Hepatocyte (in vitro differentiated cells): ENCODE results near the gene SYTL1. TPM values are rescaled to one million over a fixed set of nuclear protein-coding genes. Genes with fewer than 3 reads are reported as not detected.
A peak's percentile ranks its signal among the peaks of the same experiment; 100 is the strongest.

Experiments used
- DNase-seq: peaks from one replicate; pipeline ENCODE4 v3.0.0-alpha.2; 2016; ENCODE audit warnings: low spot score
- H2AFZ ChIP-seq: fragments of 200-600 bp; sonication (generic); 2 replicates; pipeline ENCODE4 v1.6.0; 2016; ENCODE audit warnings: antibody characterized with exemption, mild to moderate bottlenecking
- H3K27ac ChIP-seq: fragments of 200-600 bp; sonication (generic); 2 replicates; pipeline ENCODE4 v1.5.1; 2016; ENCODE audit warnings: mild to moderate bottlenecking
- H3K27me3 ChIP-seq: fragments of 200-600 bp; sonication (generic); 2 replicates; pipeline ENCODE4 v1.6.1; 2016
- H3K36me3 ChIP-seq: fragments of 200-600 bp; sonication (generic); replicated peaks from 2 replicates; pipeline ENCODE4 v1.5.1; 2016; ENCODE audit warnings: low read depth; ENCODE audit not compliant: insufficient read depth
- H3K4me1 ChIP-seq: fragments of 200-600 bp; sonication (generic); 2 replicates; pipeline ENCODE4 v1.5.1; 2016; ENCODE audit warnings: mild to moderate bottlenecking, moderate library complexity; ENCODE audit not compliant: insufficient read depth
- H3K4me2 ChIP-seq: fragments of 200-600 bp; sonication (generic); 2 replicates; pipeline ENCODE4 v1.6.0; 2016
- H3K4me3 ChIP-seq: fragments of 200-600 bp; sonication (generic); 2 replicates; pipeline ENCODE4 v1.5.1; 2016; ENCODE audit warnings: mild to moderate bottlenecking
- H3K79me2 ChIP-seq: fragments of 200-600 bp; sonication (generic); 2 replicates; pipeline ENCODE4 v1.6.0; 2017; ENCODE audit warnings: mild to moderate bottlenecking
- H3K9me2 ChIP-seq: fragments of 200-600 bp; sonication (generic); replicated peaks from 2 replicates; pipeline ENCODE4 v1.6.0; 2017; ENCODE audit warnings: mild to moderate bottlenecking; ENCODE audit not compliant: insufficient read depth
- H3K9me3 ChIP-seq: fragments of 200-600 bp; sonication (generic); 2 replicates; pipeline ENCODE4 v1.5.1; 2016; ENCODE audit warnings: low read depth, mild to moderate bottlenecking
- H4K20me1 ChIP-seq: fragments of 200-600 bp; sonication (generic); 2 replicates; pipeline ENCODE4 v1.6.0; 2016; ENCODE audit warnings: mild to moderate bottlenecking; ENCODE audit not compliant: insufficient read depth, poor library complexity, severe bottlenecking
- EZH2 ChIP-seq: fragments of 200-600 bp; sonication (generic); IDR thresholded peaks from 2 replicates; pipeline ENCODE4 v1.6.1; 2016; ENCODE audit warnings: antibody characterized with exemption, mild to moderate bottlenecking, borderline replicate concordance
- EZH2phosphoT487 ChIP-seq: fragments of 200-600 bp; sonication (generic); IDR thresholded peaks from one replicate; pipeline ENCODE4 v1.6.1; 2018; ENCODE audit warnings: antibody characterized with exemption, mild to moderate bottlenecking, low read depth, moderate library complexity; ENCODE audit not compliant: unreplicated experiment, severe bottlenecking
- WGBS: methylation state at CpG from one replicate; pipeline ENCODE4 v1.1.6; 2016; ENCODE audit warnings: low lambda C conversion rate; ENCODE audit errors: missing lambda C conversion rate; 5-methylcytosine and 5-hydroxymethylcytosine counted together
- polyA plus RNA-seq: library from polyadenylated mRNA; unstranded; fragments of >200 nt; fragmentation: Nextera tagmentation; extraction: Ambion mirVana; gene quantifications from 2 replicates; pipeline ENCODE4 v1.2.1, GENCODE V29; 2016
- total RNA-seq: library from RNA; depleted of rRNA; stranded (reverse); fragments of >200 nt; gene quantifications from 2 replicates; pipeline ENCODE4 v1.2.3, GENCODE V29; 2014
- TF ChIP-seq, protein P1 (sequence below): fragments of 200-600 bp; sonication (generic); IDR thresholded peaks from 2 replicates; pipeline ENCODE4 v1.5.1; 2016; ENCODE audit warnings: antibody characterized with exemption, mild to moderate bottlenecking; ENCODE audit not compliant: poor library complexity

Gene SYTL1
- total and polyA plus RNA-seq, 2 experiments from 2014 or later: 12.1 to 21.7 TPM

GRCh38 chr1:27301582-27302199, 40.1 kb upstream of the SYTL1 start:
- Histone ChIP-seq H3K36me3 (no peaks in the 10 kb centered on the region), H3K4me1 (peaks cover 31% of the 10 kb centered on the region), H3K4me2 (no peak overlapping the region), H2AFZ (no peak overlapping the region), H3K9me3 (no peaks in the 10 kb centered on the region), H3K79me2 (no peaks in the 10 kb centered on the region), H3K9me2 (no peaks in the 10 kb centered on the region), H3K27ac (peak overlapping the region; percentile 87), H3K4me3 (no peak overlapping the region), H3K27me3 (no peaks in the 10 kb centered on the region), H4K20me1 (no peaks in the 10 kb centered on the region)
- WGBS: 85% methylated on average over 10 of the region's 10 CpGs
- no peak for DNase-seq
- TF ChIP-seq, protein P1, sequence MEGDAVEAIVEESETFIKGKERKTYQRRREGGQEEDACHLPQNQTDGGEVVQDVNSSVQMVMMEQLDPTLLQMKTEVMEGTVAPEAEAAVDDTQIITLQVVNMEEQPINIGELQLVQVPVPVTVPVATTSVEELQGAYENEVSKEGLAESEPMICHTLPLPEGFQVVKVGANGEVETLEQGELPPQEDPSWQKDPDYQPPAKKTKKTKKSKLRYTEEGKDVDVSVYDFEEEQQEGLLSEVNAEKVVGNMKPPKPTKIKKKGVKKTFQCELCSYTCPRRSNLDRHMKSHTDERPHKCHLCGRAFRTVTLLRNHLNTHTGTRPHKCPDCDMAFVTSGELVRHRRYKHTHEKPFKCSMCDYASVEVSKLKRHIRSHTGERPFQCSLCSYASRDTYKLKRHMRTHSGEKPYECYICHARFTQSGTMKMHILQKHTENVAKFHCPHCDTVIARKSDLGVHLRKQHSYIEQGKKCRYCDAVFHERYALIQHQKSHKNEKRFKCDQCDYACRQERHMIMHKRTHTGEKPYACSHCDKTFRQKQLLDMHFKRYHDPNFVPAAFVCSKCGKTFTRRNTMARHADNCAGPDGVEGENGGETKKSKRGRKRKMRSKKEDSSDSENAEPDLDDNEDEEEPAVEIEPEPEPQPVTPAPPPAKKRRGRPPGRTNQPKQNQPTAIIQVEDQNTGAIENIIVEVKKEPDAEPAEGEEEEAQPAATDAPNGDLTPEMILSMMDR: no peak
- TF ChIP-seq EZH2phosphoT487: no peak
- no peak for TF ChIP-seq EZH2

GRCh38 chr1:27302612-27303011, 39.2 kb upstream of the SYTL1 start:
- H3K9me3 ChIP-seq: no peaks in the 10 kb centered on the region
- peaks cover 28% of the 10 kb centered on the region for H3K4me1 ChIP-seq
- TF ChIP-seq EZH2phosphoT487: no peak
- TF ChIP-seq EZH2: no peak
- TF ChIP-seq, protein P1: no peak
- no peaks in the 10 kb centered on the region for H3K27me3 ChIP-seq
- H3K9me2 ChIP-seq: no peaks in the 10 kb centered on the region
- no peak overlapping the region for H3K4me3 ChIP-seq
- no peak overlapping the region for H3K27ac ChIP-seq
- no peaks in the 10 kb centered on the region for H3K79me2 ChIP-seq
- no peaks in the 10 kb centered on the region for H3K36me3 ChIP-seq
- 92% methylated on average over 2 of the region's 2 CpGs for WGBS
- H2AFZ ChIP-seq: no peak overlapping the region
- no peak overlapping the region for H3K4me2 ChIP-seq
- DNase-seq: no peak
- H4K20me1 ChIP-seq: no peaks in the 10 kb centered on the region

GRCh38 chr1:27303509-27303908, 38.3 kb upstream of the SYTL1 start:
- TF ChIP-seq EZH2: no peak
- Histone ChIP-seq H3K36me3 (no peaks in the 10 kb centered on the region), H3K27me3 (no peaks in the 10 kb centered on the region), H3K79me2 (no peaks in the 10 kb centered on the region), H2AFZ (no peak overlapping the region), H3K27ac (no peak overlapping the region), H3K4me1 (peaks cover 23% of the 10 kb centered on the region), H3K9me3 (no peaks in the 10 kb centered on the region), H3K4me3 (no peak overlapping the region), H3K9me2 (no peaks in the 10 kb centered on the region), H4K20me1 (no peaks in the 10 kb centered on the region), H3K4me2 (no peak overlapping the region)
- WGBS: 95% methylated on average over 15 of the region's 15 CpGs
- DNase-seq: no peak

DNA sequence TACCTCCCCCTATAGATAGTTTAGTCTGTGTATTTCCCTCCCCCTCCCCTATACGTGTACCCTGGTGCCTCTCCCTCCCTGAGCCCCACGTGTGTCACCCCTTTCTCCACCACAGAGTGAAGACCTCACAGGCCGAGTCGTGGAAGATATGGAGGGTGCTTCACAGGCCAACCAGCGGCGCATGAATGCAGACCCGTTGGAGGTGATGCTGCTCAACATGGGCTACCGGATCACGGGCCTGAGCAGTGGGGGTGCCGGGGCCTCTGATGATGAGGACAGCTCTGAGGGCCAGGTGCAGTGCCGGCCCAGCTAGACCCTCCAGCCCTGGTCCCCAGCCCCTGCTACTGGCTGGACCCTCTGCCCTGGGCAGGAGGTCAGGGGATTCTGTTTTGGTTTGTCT, 35.8 kb upstream of the SYTL1 start:
- DNase-seq: no peak
- no peaks in the 10 kb centered on the region for H3K9me3 ChIP-seq
- H3K27ac ChIP-seq: no peak overlapping the region
- no peak overlapping the region for H3K4me2 ChIP-seq
- no peaks in the 10 kb centered on the region for H3K36me3 ChIP-seq
- TF ChIP-seq EZH2 (no peak), EZH2phosphoT487 (no peak)
- TF ChIP-seq, protein P1: no peak
- 93% methylated on average over 11 of the region's 11 CpGs for WGBS
- no peak overlapping the region for H2AFZ ChIP-seq
- H3K4me3 ChIP-seq: no peak overlapping the region
- no peaks in the 10 kb centered on the region for H3K79me2 ChIP-seq
- H3K9me2 ChIP-seq: no peaks in the 10 kb centered on the region
- peaks cover 2% of the 10 kb centered on the region for H3K4me1 ChIP-seq
- H3K27me3 ChIP-seq: no peaks in the 10 kb centered on the region
- H4K20me1 ChIP-seq: no peaks in the 10 kb centered on the region
